Measurements from ENCODE around the gene PPP1R12B. TPM values are rescaled to one million over a fixed set of nuclear protein-coding genes. Genes with fewer than 3 reads are reported as not detected.

PPP1R12B gene
- total RNA-seq, 2 experiments from 2014 or later, result 21.9 to 24.2 TPM

GRCh38 chr1:202561726-202562443, 213.4 kb downstream of the PPP1R12B start:
- Mint-ChIP-seq H3K9me3 (ENCODE audit: insufficient read depth) (no peaks in the 10 kb centered on the region), H3K4me1 (ENCODE audit: low read depth) (peaks cover 21% of the 10 kb centered on the region), H3K4me3 (no peak overlapping the region), H3K36me3 (ENCODE audit: low read depth) (peaks cover 2% of the 10 kb centered on the region), H3K27ac (no peak overlapping the region), H3K27me3 (ENCODE audit: low read depth) (no peaks in the 10 kb centered on the region)
- DNase-seq (no peak), ATAC-seq (no peak)
- ChIA-PET POLR2A (interaction anchor here (1.4 kb wide), 1 partner anchor 220 kb away, joined by 3 read pairs; the partner anchor contains the start of gene UBE2T), CTCF (interaction anchor here (0.8 to 3.1 kb wide), 9 partner anchors 8 to 213 kb away, joined by 3 to 25 read pairs (median 5); partner anchors contain the start of gene PPP1R12B)

GRCh38 chr1:202562444-202563060, 214.1 kb downstream of the PPP1R12B start:
- Mint-ChIP-seq H3K36me3 (ENCODE audit: low read depth) (peaks cover 2% of the 10 kb centered on the region), H3K9me3 (ENCODE audit: insufficient read depth) (no peaks in the 10 kb centered on the region), H3K27ac (no peak overlapping the region), H3K27me3 (ENCODE audit: low read depth) (no peaks in the 10 kb centered on the region), H3K4me1 (ENCODE audit: low read depth) (peaks cover 25% of the 10 kb centered on the region), H3K4me3 (no peak overlapping the region)
- CTCF ChIA-PET, result interaction anchor here (0.8 to 3.1 kb wide), 9 partner anchors 9 to 214 kb away, joined by 3 to 25 read pairs (median 5); partner anchors contain the start of gene PPP1R12B
- ATAC-seq, result no peak
- DNase-seq, result no peak
- POLR2A ChIA-PET, result interaction anchor here (1.4 kb wide), 1 partner anchor 221 kb away, joined by 3 read pairs; the partner anchor contains the start of gene UBE2T

- H3K27me3 Mint-ChIP-seq (ENCODE audit: low read depth), result no peaks in the 10 kb centered on the region
- DNase-seq (no peak), ATAC-seq (no peak)
- no peak overlapping the region for H3K4me3 Mint-ChIP-seq
- CTCF ChIA-PET, result interaction anchor here (1.2 kb wide), 1 partner anchor 9 kb away, joined by 4 read pairs; no protein-coding TSS in a partner anchor
- peaks cover 6% of the 10 kb centered on the region for H3K36me3 Mint-ChIP-seq (ENCODE audit: low read depth)
- POLR2A ChIA-PET, result no interaction called here
- H3K4me1 Mint-ChIP-seq (ENCODE audit: low read depth), result peaks cover 25% of the 10 kb centered on the region
- no peaks in the 10 kb centered on the region for H3K9me3 Mint-ChIP-seq (ENCODE audit: insufficient read depth)
- no peak overlapping the region for H3K27ac Mint-ChIP-seq
Observed at GRCh38 chr1:202563818-202564217, 215.3 kb downstream of the PPP1R12B start.

GRCh38 chr1:202564958-202565495, 216.5 kb downstream of the PPP1R12B start:
- ATAC-seq, result no peak
- Mint-ChIP-seq H3K27ac (no peak overlapping the region), H3K4me1 (ENCODE audit: low read depth) (peaks cover 25% of the 10 kb centered on the region), H3K27me3 (ENCODE audit: low read depth) (no peaks in the 10 kb centered on the region), H3K9me3 (ENCODE audit: insufficient read depth) (no peaks in the 10 kb centered on the region), H3K36me3 (ENCODE audit: low read depth) (peaks cover 6% of the 10 kb centered on the region), H3K4me3 (no peak overlapping the region)
- CTCF ChIA-PET, result interaction anchor here (1.1 to 1.5 kb wide), 3 partner anchors 8 to 19 kb away, joined by 3 to 4 read pairs (median 4); no protein-coding TSS in a partner anchor
- no peak for DNase-seq
- POLR2A ChIA-PET, result no interaction called here

GRCh38 chr1:202565890-202566602, 217.5 kb downstream of the PPP1R12B start:
- POLR2A ChIA-PET, result no interaction called here
- H3K27me3 Mint-ChIP-seq (ENCODE audit: low read depth), result no peaks in the 10 kb centered on the region
- DNase-seq (peak; percentile 29), ATAC-seq (peak; percentile 73)
- peaks cover 6% of the 10 kb centered on the region for H3K36me3 Mint-ChIP-seq (ENCODE audit: low read depth)
- H3K4me1 Mint-ChIP-seq (ENCODE audit: low read depth), result peaks cover 25% of the 10 kb centered on the region
- no peak overlapping the region for H3K4me3 Mint-ChIP-seq
- CTCF ChIA-PET, result interaction anchor here (0.7 to 1.3 kb wide), 3 partner anchors 9 to 64 kb away, joined by 3 to 4 read pairs (median 4); no protein-coding TSS in a partner anchor
- H3K9me3 Mint-ChIP-seq (ENCODE audit: insufficient read depth), result no peaks in the 10 kb centered on the region
- no peak overlapping the region for H3K27ac Mint-ChIP-seq

GRCh38 chr1:202567738-202568137, 219.2 kb downstream of the PPP1R12B start:
- H3K4me3 Mint-ChIP-seq, result no peak overlapping the region
- H3K27me3 Mint-ChIP-seq (ENCODE audit: low read depth), result no peaks in the 10 kb centered on the region
- DNase-seq, result no peak
- peaks cover 6% of the 10 kb centered on the region for H3K36me3 Mint-ChIP-seq (ENCODE audit: low read depth)
- H3K27ac Mint-ChIP-seq, result no peak overlapping the region
- H3K9me3 Mint-ChIP-seq (ENCODE audit: insufficient read depth), result no peaks in the 10 kb centered on the region
- no peak for ATAC-seq
- ChIA-PET CTCF (interaction anchor here (0.7 to 1.4 kb wide), 2 partner anchors 9 to 114 kb away, joined by 3 to 6 read pairs; no protein-coding TSS in a partner anchor), POLR2A (no interaction called here)
- peaks cover 18% of the 10 kb centered on the region for H3K4me1 Mint-ChIP-seq (ENCODE audit: low read depth)

- H3K4me3 Mint-ChIP-seq, result no peak overlapping the region
- no peak for DNase-seq
- no peaks in the 10 kb centered on the region for H3K27me3 Mint-ChIP-seq (ENCODE audit: low read depth)
- H3K4me1 Mint-ChIP-seq (ENCODE audit: low read depth), result peaks cover 18% of the 10 kb centered on the region
- no peak overlapping the region for H3K27ac Mint-ChIP-seq
- CTCF ChIA-PET, result interaction anchor here (0.7 to 1.9 kb wide), 4 partner anchors 10 to 115 kb away, joined by 3 to 10 read pairs (median 4); no protein-coding TSS in a partner anchor
- ATAC-seq, result no peak
- H3K36me3 Mint-ChIP-seq (ENCODE audit: low read depth), result peaks cover 6% of the 10 kb centered on the region
- POLR2A ChIA-PET, result no interaction called here
- no peaks in the 10 kb centered on the region for H3K9me3 Mint-ChIP-seq (ENCODE audit: insufficient read depth)
Observed at GRCh38 chr1:202568410-202568809, 219.9 kb downstream of the PPP1R12B start.

- Mint-ChIP-seq H3K4me1 (ENCODE audit: low read depth) (peaks cover 18% of the 10 kb centered on the region), H3K4me3 (no peak overlapping the region), H3K36me3 (ENCODE audit: low read depth) (peaks cover 6% of the 10 kb centered on the region), H3K27ac (no peak overlapping the region), H3K9me3 (ENCODE audit: insufficient read depth) (no peaks in the 10 kb centered on the region), H3K27me3 (ENCODE audit: low read depth) (no peaks in the 10 kb centered on the region)
- POLR2A ChIA-PET, result no interaction called here
- ATAC-seq, result no peak
- DNase-seq, result no peak
- CTCF ChIA-PET, result interaction anchor here (1.4 to 1.9 kb wide), 3 partner anchors 10 to 101 kb away, joined by 3 to 10 read pairs (median 6); no protein-coding TSS in a partner anchor
Observed at GRCh38 chr1:202568826-202569225, 220.3 kb downstream of the PPP1R12B start.

GRCh38 chr1:202569393-202570322, 221.2 kb downstream of the PPP1R12B start:
- Mint-ChIP-seq H3K4me3 (no peak overlapping the region), H3K27me3 (ENCODE audit: low read depth) (no peaks in the 10 kb centered on the region), H3K27ac (no peak overlapping the region), H3K36me3 (ENCODE audit: low read depth) (peaks cover 6% of the 10 kb centered on the region), H3K9me3 (ENCODE audit: insufficient read depth) (no peaks in the 10 kb centered on the region), H3K4me1 (ENCODE audit: low read depth) (peaks cover 18% of the 10 kb centered on the region)
- ChIA-PET CTCF (interaction anchor here (1.4 to 5.6 kb wide), 5 partner anchors 11 to 105 kb away, joined by 3 to 30 read pairs (median 6); no protein-coding TSS in a partner anchor), POLR2A (no interaction called here)
- ATAC-seq (no peak), DNase-seq (no peak)

GRCh38 chr1:202571719-202572339, 223.3 kb downstream of the PPP1R12B start:
- H3K36me3 Mint-ChIP-seq (ENCODE audit: low read depth), result peaks cover 4% of the 10 kb centered on the region
- H3K4me3 Mint-ChIP-seq, result no peak overlapping the region
- H3K27ac Mint-ChIP-seq, result no peak overlapping the region
- DNase-seq (peak; percentile 58), ATAC-seq (peak; percentile 73)
- CTCF ChIA-PET, result interaction anchor here (0.6 to 5.6 kb wide), 27 partner anchors 9 to 297 kb away, joined by 3 to 30 read pairs (median 4); partner anchors contain the start of gene UBE2T
- peaks cover 4% of the 10 kb centered on the region for H3K4me1 Mint-ChIP-seq (ENCODE audit: low read depth)
- POLR2A ChIA-PET, result interaction anchor here (0.6 kb wide), 1 partner anchor 230 kb away, joined by 3 read pairs; no protein-coding TSS in a partner anchor
- H3K9me3 Mint-ChIP-seq (ENCODE audit: insufficient read depth), result no peaks in the 10 kb centered on the region
- no peaks in the 10 kb centered on the region for H3K27me3 Mint-ChIP-seq (ENCODE audit: low read depth)

All from activated CD8-positive, alpha-beta T cell treated with anti-CD3 and anti-CD28 coated beads, Interleukin-2, amount 10 ng/mL, durations not matched to agents 7 days and 5 days (primary cell).